Left hindlimb (tissue), 1 donor: Measurements from ENCODE around the gene SSBP4.

ENCODE experiments used
- DNase-seq: peaks from one replicate; pipeline ENCODE4 v3.0.0-alpha.2; 2018

SSBP4 gene

DNA sequence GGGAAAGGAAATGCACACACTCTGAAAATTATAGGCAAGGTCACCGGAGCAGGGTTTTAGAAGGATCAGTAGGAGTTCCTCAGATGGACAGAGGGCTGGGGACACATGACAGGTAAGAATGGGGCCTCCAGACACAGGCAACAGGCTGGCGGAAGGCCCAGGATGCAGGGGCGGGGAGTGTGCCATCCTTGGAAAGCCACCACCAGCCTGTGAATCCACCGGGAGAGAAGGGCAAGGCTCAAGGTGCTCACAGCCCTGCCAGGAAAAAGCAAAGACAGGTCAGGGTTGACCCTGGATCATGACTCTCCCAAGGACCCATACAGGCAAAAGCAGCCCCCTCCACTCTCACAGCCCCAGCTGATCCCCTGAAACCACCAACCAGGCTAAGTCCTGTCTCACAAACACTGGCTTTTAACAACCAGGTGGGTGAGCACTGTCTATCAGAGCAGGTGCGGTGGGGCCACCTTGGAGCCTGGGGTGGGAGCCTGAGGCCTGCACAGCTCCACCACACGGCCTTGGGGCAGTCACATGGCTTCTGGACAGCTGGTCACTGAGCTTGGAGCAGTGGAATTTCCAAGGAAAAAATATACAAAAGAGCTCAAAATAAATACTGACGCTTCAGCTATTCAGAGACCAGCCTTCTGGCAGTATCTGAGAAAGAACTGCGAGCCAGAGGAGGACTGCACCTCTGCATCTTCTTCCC, 54.0 kb downstream of the SSBP4 start:
- peak; percentile 28 for DNase-seq

GRCh38 chr19:18473706-18474087, 54.5 kb downstream of the SSBP4 start:
- DNase-seq: no peak

GRCh38 chr19:18474366-18474887, 55.2 kb downstream of the SSBP4 start:
- peak; percentile 19 for DNase-seq

DNA sequence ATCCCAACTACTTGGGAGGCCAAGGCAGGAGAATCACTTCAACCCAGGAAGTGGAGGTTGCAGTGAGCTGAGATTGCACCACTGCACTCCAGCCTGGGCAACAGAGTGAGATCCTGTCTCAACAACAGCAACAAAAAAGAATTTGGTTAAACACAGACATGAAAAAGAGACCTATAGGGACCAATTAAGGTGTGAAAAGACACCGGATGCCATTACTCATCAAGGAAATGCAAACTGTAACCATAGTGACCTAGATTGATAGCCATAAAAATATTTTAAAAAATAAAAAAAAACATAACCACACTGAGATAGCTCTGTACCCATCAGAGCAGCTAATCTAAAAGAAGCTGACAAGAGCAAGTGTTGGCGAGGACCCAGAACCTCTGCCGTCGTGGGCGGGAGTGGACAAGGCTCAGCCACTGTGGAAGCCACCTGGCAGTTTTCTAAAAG, 55.8 kb downstream of the SSBP4 start:
- DNase-seq: no peak

GRCh38 chr19:18475762-18476331, 56.6 kb downstream of the SSBP4 start:
- peak; percentile 22 for DNase-seq

DNA sequence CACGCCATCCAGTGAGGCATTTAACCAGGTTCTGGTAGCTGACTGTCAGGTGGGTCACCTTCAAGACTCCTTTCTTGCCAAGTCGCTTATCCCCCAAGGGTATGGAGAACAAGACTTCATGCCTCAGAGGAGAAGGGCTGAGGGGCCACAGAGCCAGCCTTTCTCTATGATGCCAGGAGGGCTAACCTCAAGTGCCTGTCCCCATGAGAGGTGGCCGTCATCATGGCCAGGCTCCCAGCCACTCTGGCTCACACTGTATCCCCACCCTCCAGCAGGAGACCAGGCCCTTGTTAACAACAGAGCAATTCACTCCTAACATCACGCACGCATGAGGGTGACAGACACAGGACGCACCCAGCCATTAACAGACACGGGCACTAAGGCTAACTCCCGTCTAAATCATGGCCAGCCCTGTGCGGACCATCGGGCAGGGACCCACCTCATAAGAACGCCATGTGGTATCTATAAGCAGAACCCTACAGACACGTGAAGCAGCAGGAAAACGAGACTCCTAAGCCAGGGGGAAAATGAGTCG, 57.4 kb downstream of the SSBP4 start:
- peak; percentile 25 for DNase-seq

DNA sequence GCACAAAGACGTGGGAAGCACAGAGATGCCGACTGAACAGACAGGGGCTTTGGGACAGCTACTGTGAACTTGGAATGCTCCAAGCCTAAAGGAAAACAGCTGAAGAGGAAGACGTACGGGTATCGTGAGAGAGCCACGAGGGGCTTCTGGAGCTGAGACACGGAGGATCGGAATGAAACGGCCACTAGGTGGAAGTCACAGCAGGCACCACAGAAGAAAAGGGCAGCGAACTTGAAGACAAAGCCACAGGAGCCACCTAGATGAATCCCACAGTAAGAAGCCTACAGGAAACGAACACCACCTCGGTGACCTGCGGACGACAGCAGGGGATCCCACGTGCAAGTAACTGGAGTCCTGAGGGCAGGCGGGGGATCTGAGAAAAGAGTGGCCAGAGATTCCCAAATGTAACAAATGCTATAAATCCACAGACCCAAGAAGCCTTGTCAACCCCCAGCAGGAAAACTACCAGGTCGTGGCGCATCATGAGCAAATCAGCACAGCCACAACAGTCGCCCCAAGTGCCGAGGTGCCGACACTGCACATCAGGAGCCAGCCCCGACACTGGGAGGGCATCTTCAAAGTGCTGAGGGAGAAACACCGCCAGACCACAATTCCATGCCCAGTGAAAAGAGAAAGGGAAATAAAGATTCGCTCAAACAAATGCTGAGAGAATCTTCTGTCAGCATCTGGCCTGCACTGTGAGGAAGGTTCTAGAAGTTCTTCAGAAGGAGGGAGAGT, 58.0 kb downstream of the SSBP4 start:
- peak; percentile 35 for DNase-seq

DNA sequence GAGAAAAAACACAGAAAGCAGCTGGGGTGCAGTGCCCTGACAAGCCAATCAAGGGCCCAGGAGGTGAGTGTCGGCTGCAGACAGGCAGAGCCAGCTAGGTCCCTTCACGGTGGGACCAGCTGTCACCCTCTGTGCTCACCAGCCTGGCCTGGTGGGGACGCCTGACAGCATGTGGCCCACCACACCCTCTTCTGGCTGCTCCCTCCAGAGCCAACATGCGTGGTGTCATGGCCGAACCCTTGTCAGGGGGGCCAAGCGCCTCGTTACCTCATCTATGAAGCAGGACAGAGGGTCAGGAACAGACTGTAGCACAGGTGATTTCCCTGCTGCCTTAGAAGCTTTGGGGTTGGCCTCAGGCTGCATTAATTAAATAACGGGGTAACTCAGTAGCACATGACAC, 58.8 kb downstream of the SSBP4 start:
- DNase-seq: no peak

- DNase-seq: peak; percentile 66
These were observed 59.5 kb downstream of the SSBP4 start for GRCh38 chr19:18478545-18479311.

DNA sequence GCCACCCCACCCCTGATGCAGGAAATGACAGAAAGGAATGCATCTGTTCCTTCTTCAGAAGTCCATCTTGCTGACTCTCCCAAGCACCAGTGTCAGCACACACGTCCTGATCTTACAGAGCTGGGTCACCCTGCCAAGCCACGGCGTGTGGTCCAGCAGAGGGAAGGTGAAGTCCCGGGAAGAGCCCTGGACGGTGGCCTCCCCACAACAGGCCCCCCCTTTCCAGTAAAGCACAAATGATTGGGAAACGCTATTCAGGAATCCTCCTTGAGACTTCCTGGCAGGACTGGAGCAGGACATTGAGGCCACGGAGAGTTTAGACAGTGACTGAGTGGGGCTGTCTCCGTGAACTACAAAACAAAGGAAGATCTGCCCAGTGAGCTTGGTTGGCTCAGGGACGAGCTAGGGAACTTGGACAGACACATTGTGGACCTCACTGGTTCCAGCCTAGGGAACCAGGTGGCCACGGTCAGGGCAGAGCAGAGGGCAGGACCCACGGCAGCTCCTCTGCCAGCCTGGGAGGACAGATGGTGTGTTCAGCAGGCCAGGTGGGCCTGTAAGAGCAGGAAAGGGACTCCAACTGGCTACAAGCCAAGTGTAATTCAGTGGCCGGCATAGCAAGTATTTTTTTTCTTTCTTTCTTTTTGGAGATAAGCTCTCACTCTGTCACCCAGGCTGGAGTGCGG, 61.0 kb downstream of the SSBP4 start:
- DNase-seq: no peak

DNA sequence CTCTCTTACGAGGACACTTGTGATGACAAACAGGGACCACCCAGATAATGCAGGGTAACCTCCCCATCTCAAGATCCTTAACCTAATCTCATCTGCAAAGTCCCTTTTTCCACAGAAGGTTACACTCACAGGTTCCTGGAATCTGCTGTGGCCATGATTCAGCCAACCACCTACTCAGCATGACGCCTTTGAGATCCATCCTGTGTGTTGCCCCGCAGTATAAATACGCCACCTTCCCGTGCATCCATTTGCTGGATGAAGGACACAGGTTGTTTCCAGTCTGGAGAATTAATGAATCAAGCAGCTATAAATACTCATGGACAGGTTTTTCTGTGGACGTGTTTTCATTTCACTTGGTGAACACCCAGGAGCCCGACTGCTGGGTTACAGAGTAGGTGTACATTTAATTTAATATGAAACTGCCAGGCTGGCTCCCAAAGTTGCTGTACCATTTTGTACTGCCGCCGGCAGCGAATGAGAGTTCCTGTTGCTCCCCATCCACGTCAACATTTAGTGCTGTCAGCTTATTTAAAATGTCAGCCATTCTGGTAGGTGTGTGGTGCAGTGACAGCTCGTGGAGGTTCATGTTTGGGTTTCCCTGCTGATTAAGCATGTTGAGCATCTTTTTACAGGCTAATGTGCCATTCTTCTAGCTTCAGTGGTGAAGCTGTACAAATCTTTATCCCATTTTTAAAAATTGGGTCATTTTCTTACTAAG, 62.5 kb downstream of the SSBP4 start:
- no peak for DNase-seq

GRCh38 chr19:18483119-18483890, 64.1 kb downstream of the SSBP4 start:
- DNase-seq: no peak
